Mucosa of descending colon (tissue), 3 donors: ENCODE results near the gene PPP2R5E. TPM values are rescaled to one million over a fixed set of nuclear protein-coding genes. Genes with fewer than 3 reads are reported as not detected.

ENCODE experiments used
- ATAC-seq: fragments of 200-7000 bp; cut with Tn5 transposase; one replicate; pipeline ENCODE4 v1.9.1; 2020; ENCODE audit warnings: mild to moderate bottlenecking, moderate library complexity
- DNase-seq, 3 donors: peaks; one replicate each; pipeline ENCODE4 v3.0.0-alpha.2; 2020
- H3K36me3 ChIP-seq: fragments of 200-600 bp; one replicate; pipeline ENCODE4 v1.8.0; 2021; ENCODE audit warnings: low read depth, mild to moderate bottlenecking
- H3K4me1 ChIP-seq: fragments of 200-600 bp; one replicate; pipeline ENCODE4 v1.8.0; 2021; ENCODE audit warnings: low read depth, mild to moderate bottlenecking
- H3K4me3 ChIP-seq: fragments of 200-600 bp; one replicate; pipeline ENCODE4 v1.8.0; 2021; ENCODE audit warnings: mild to moderate bottlenecking
- H3K9me3 ChIP-seq: fragments of 200-600 bp; one replicate; pipeline ENCODE4 v1.8.0; 2021; ENCODE audit warnings: mild to moderate bottlenecking
- intact Hi-C, 2 donors: fragments of 100-400 bp; cut with DNase I in 1 of 2; cut with micrococcal nuclease in 1 of 2; formaldehyde crosslinking; loops; one replicate each; pipeline versions ENCODE4 v1.11.0 to v1.11.1; 2022; cut with DNase I, micrococcal nuclease
- total RNA-seq, 3 donors: library from RNA; stranded (reverse); fragmentation: NEBNext Ultra II Directional in 2 of 3; extraction: Animal tissue kit (Norgen Biotek cat#: 25700) in 2 of 3; gene quantifications; one replicate each; pipeline versions ENCODE4 v1.2.1 to v1.2.4, GENCODE V29; 2021 to 2023
- TF ChIP-seq, protein P1 (sequence below): fragments of 200-600 bp; IDR thresholded peaks from one replicate; pipeline ENCODE4 v1.8.0; 2022; ENCODE audit warnings: antibody characterized with exemption, mild to moderate bottlenecking
- donor health status: DM: no; HTN: no; CAD: no; lungs with moderate emphysema.
- donor health status: DM: no; HTN: no; CAD: no.
- donor health status: DM: no; HTN: yes; CAD: no.

The PPP2R5E gene
- total RNA-seq, 3 donors from 2014 or later = 45.3 to 54.1 (median 51.6) TPM

DNA sequence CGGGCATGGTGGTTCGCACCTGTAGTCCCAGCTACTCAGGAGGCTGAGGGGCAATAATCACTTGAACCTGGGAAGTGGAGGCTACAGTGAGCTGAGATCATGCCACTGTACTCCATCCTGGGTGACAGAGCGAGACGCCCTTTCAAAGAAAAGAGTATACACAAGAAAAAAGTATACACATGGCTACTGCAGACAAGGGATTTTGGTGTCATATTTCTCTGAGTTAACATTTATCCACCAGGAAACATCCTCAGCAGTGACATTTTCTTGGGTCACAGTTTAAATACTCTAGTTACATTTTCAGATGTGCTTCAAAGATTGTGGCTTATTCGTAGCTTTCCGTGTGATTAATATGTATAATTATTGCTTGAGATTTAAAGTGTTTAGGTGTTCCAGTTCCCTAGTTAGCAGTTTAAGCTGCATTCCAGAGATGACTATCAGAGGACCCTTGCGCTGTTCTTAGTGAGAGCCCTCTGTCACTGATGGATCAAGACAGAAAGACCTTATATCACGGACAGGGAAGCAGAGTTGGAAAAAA lies 4.7 kb upstream of the PPP2R5E start:
- intact Hi-C loops = loop anchor here in 1 of 2 donors (5.0 kb wide), 1 partner anchor 161 kb away; no protein-coding TSS in a partner anchor

DNA sequence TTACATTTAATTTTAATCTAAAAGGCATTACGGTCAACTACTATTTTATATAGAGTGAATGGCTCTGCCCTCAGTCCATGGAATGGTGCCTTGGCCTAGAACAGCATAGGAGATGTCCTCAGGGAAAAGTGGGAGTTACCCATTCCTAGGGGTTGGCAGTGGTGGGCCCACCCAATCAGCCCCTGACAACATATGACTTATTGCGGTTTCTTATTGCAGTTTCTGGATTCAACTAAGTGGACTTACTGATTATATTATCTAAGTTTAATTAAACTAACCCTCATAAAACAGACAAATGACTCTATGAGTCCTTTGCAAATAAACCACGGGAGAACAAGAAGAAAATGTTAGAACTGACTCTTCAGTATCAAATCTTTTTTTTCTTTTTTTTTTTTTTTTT lies 2.3 kb upstream of the PPP2R5E start:
- ATAC-seq (no peak), DNase-seq (no peak)
- Histone ChIP-seq H3K4me3 (no peak overlapping the region), H3K4me1 (peaks cover 19% of the 10 kb centered on the region), H3K36me3 (no peaks in the 10 kb centered on the region), H3K9me3 (no peaks in the 10 kb centered on the region)
- intact Hi-C loops = loop anchor here in 1 of 2 donors (5.0 kb wide), 1 partner anchor 158 kb away; no protein-coding TSS in a partner anchor
- TF ChIP-seq, protein P1, sequence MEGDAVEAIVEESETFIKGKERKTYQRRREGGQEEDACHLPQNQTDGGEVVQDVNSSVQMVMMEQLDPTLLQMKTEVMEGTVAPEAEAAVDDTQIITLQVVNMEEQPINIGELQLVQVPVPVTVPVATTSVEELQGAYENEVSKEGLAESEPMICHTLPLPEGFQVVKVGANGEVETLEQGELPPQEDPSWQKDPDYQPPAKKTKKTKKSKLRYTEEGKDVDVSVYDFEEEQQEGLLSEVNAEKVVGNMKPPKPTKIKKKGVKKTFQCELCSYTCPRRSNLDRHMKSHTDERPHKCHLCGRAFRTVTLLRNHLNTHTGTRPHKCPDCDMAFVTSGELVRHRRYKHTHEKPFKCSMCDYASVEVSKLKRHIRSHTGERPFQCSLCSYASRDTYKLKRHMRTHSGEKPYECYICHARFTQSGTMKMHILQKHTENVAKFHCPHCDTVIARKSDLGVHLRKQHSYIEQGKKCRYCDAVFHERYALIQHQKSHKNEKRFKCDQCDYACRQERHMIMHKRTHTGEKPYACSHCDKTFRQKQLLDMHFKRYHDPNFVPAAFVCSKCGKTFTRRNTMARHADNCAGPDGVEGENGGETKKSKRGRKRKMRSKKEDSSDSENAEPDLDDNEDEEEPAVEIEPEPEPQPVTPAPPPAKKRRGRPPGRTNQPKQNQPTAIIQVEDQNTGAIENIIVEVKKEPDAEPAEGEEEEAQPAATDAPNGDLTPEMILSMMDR = no peak

More for the DNA sequence above, 4.7 kb upstream of the PPP2R5E start:
- TF ChIP-seq, protein P1 = no peak
- DNase-seq (no peak), ATAC-seq (no peak)
- H3K4me3 ChIP-seq = no peak overlapping the region
- no peaks in the 10 kb centered on the region for H3K36me3 ChIP-seq
- no peaks in the 10 kb centered on the region for H3K9me3 ChIP-seq
- peaks cover 5% of the 10 kb centered on the region for H3K4me1 ChIP-seq

DNA sequence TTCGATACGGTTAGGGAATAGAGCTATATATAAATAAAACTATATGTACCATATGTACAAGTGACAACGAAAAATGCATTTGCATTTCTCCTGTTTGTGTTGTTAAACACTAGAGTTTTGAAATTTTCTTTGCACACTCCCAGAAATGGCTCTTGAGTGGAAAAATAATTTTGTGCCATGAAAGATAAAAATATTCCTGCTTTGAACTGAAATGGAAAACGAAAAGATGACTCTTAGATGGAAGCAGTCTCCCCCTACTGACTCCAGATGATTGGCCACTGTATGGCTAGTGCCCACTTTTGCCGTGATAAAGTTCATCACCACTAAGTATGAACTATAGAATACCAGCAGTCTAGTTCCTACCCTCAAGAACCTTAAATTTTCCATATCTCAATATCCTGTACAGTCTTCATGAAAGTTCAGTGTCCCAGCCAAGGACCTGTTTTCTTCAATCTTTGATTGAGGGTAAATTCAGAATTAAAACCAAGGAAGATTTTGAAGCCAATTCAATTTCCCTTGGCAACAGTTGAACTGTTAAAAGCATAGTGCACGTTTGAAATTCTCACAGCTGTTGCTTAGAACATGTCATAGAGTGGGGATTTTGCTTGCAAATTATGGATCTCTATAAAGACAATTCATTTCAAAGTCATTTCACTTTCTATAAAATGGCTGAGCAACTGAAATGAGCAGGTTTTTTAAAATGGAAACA lies 1.6 kb upstream of the PPP2R5E start:
- intact Hi-C loops = loop anchor here (5.0 kb wide), 1 partner anchor 157 kb away; no protein-coding TSS in a partner anchor
- Histone ChIP-seq H3K9me3 (no peaks in the 10 kb centered on the region), H3K4me1 (peaks cover 19% of the 10 kb centered on the region), H3K4me3 (no peak overlapping the region), H3K36me3 (no peaks in the 10 kb centered on the region)
- no peak for ATAC-seq
- peak in 1 of 3 donors; percentile 37 for DNase-seq
- TF ChIP-seq, protein P1 = no peak

DNA sequence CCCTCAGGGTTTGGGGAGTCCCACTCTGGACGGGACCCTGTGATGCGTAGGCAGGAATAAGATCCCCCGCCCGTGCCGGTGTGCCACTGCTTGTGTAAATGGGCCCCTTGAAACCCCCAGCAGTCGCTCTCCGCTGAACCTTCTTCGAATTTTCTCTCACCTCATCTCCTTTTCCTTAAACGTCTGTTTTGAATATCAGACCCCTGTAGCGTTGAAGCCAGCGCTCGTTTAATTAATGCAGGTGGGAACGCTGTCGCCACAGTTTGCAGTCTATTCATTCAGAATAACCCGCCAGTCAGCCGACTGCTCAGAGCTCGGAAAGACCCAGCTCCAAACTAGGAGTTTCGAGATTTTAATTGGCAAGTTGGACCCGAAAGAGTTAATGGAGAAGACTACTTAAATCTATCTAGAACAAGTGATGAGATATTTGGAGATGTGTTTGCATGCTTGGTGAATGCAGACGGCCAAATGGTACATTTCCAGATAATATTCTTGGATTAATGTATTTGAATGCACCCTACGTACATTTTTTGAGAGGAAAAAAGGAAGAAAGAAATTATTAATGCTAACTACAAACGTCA lies 739 bp upstream of the PPP2R5E start:
- no peaks in the 10 kb centered on the region for H3K36me3 ChIP-seq
- TF ChIP-seq, protein P1 = no peak
- H3K9me3 ChIP-seq = no peaks in the 10 kb centered on the region
- ATAC-seq = no peak
- peaks cover 19% of the 10 kb centered on the region for H3K4me1 ChIP-seq
- H3K4me3 ChIP-seq = peak overlapping the region; percentile 86
- DNase-seq = no peak
- intact Hi-C loops = loop anchor here in 1 of 2 donors (5.0 kb wide), 1 partner anchor 157 kb away; no protein-coding TSS in a partner anchor

DNA sequence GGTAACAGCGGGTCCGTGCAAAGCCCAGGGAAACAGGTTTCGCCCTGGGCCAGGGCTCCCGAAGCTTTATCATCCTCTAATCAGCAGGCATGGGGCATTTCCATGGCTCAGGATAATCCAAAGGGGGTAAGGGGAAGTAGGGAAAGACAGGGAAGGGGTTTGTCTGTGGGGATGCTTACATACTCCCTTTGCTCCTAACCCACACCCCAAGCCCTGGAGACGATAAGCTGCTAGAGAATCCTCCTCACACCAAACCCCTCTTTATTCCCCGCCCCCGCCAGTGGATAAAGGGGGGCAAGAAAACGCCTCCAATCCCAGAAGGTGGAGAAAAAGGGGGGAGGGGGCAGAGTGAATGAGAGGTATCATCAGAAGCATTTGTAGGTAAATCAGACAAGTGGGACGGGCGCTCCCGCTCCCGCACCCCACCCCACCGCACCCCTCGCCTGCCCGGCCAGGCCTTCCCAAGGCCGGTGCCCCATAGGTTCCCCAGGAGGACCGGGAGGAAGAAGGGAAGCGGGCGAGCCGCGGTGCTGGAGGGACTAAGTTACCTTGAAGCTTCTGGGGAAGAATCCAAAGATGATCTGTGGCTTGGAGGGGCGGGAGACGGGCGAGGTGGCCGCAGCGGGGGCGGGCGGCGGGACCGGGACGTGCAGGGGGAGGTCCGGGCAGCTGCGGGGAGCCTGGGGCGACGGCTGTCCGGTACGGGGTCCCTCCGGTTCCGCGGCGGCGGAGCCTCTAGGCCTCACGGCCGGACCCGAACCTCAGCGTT lies 762 bp downstream of the PPP2R5E start:
- peak; percentile 40 for ATAC-seq
- peak; percentile 47 to 73 (median 73) for DNase-seq
- no peaks in the 10 kb centered on the region for H3K9me3 ChIP-seq
- peak overlapping the region; percentile 86 for H3K4me3 ChIP-seq
- intact Hi-C loops = loop anchor here in 1 of 2 donors (5.0 kb wide), 1 partner anchor 155 kb away; no protein-coding TSS in a partner anchor
- H3K36me3 ChIP-seq = no peaks in the 10 kb centered on the region
- peaks cover 19% of the 10 kb centered on the region for H3K4me1 ChIP-seq
- TF ChIP-seq, protein P1 = no peak
